ENCODE measurements around the gene COPS2.
A peak's percentile ranks its signal among the peaks of the same experiment; 100 is the strongest.

COPS2 gene

DNA sequence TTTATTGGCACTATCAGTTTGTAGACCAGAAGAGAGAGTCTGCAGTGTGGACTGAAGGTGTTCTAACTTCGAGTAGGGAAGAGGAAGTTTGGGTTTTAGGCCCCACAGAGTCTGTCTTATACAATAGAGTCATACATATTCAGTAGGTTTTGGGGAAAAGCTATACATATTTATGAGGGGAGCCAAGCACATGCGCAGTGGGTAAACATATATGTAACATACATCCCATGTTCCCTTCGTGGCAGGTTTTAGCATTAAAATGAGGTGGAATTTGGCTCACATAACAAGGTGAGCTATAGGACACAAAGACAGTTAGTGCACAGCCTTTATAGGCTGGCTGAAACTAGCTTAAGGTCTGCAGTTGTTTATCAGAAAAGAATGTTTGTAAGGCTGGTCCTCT is 19.5 kb upstream of the COPS2 start:
- no peak overlapping the region for H3K27ac ChIP-seq
- TF ChIP-seq CTCF (conservative IDR thresholded peaks at IDR 0.05), result no peak

DNA sequence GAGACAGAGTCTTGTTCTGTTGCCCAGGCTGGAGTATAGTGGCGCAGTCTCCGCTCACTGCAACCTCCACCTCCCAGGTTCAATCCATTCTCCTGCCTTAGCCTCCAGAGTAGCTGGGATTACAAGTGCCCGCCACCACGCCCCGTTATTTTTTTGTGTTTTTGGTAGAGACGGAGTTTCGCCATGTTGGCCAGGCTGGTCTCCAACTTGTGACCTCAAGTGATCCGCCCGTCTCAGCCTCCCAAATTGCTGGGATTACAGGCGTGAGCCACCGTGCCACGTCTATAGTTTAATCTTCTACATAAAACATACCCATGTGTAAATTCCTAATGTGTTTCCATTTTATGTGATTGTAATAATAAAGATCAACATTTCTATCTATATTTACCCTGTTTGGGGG is 16.4 kb upstream of the COPS2 start:
- H3K27ac ChIP-seq, result peak overlapping the region; percentile 93
- TF ChIP-seq CTCF (conservative IDR thresholded peaks at IDR 0.05), result no peak

- peak within 1 kb of the TSS; percentile 93 for H3K27ac ChIP-seq
These were observed 14.6 kb upstream of the COPS2 start, which contains the start of gene GALK2 for GRCh38 chr15:49169880-49170597. Gene GALK2 (plus strand): TSS chr15:49170247. CDS start chr15:49170323, 76 bp downstream.

GRCh38 chr15:49168016-49168415 is 12.6 kb upstream of the COPS2 start:
- no peak overlapping the region for H3K27ac ChIP-seq
- no peak for TF ChIP-seq CTCF (conservative IDR thresholded peaks at IDR 0.05)

More at GRCh38 chr15:49169880-49170597, 14.6 kb upstream of the COPS2 start, which contains the start of gene GALK2:
- no peak for TF ChIP-seq CTCF (conservative IDR thresholded peaks at IDR 0.05)

- no peak overlapping the region for H3K27ac ChIP-seq
- no peak for TF ChIP-seq CTCF (conservative IDR thresholded peaks at IDR 0.05)
These were observed 9.5 kb upstream of the COPS2 start for GRCh38 chr15:49164865-49165264.

GRCh38 chr15:49163678-49164077 is 8.3 kb upstream of the COPS2 start:
- no peak overlapping the region for H3K27ac ChIP-seq
- no peak for TF ChIP-seq CTCF (conservative IDR thresholded peaks at IDR 0.05)

DNA sequence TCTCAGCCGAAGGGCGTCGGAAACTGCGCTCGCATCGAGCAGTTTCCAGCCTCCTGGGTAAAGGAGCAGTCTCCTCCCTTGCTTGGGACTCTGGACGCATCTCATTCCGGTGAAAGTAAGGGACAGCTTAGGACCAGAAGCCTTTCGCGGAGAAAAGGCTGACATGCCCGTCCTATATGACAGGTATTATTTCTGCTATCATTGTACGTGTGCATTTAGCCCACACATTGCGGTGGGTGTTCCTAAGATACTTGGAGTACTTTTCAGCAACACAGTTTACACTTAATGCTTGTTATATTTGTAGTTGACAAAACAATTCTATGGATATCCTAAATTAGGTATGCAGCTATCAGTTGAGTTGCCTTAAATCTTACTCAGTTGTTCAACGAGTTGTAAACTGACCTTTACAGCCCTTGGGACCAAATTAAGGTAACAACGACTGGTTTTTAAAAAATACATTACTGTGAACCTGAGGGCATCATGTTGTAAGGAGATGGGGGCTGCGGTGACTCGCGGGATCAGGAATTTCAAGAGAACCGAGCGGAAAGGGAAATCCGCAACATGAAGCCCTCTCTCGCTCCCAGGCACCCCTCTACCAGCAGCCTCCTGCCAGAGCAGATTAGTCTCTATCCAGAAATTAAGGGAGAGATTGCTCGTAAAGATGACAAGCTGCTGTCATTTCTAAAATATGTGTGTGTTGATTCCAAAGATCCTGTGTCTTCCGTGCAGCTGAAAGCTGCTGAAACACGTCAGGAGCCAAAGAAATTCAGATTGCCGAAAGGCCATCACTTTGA is 632 bp upstream of the COPS2 start:
- peak overlapping the region; percentile 84 for H3K27ac ChIP-seq
- no peak for TF ChIP-seq CTCF (conservative IDR thresholded peaks at IDR 0.05)
